Measurements from ENCODE around the gene OR4E1.
A peak's percentile ranks its signal among the peaks of the same experiment; 100 is the strongest.
"Not testable (repeated sequence)": the region's sequence is repeated elsewhere in the genome, so short reads cannot be mapped to it uniquely, and the experiment has no call there.

Gene OR4E1

GRCh38 chr14:21673718-21674117, at the start of gene OR4E1:
Gene OR4E1 (minus strand): TSS chr14:21673818. CDS start chr14:21670935, 2,883 bp downstream.
- DNase-seq (ENCODE audit: low spot score): no peak

GRCh38 chr14:21721504-21721903, 47.9 kb upstream of the OR4E1 start:
- no peak for DNase-seq (ENCODE audit: low spot score)

- DNase-seq (ENCODE audit: low spot score): no peak
Observed at GRCh38 chr14:21719841-21720240, 46.2 kb upstream of the OR4E1 start.

- DNase-seq (ENCODE audit: low spot score): no peak
Observed at GRCh38 chr14:21714318-21714929, 40.8 kb upstream of the OR4E1 start.

- no peak for DNase-seq (ENCODE audit: low spot score)
Observed at GRCh38 chr14:21712036-21712435, 38.4 kb upstream of the OR4E1 start.

GRCh38 chr14:21711360-21711961, 37.8 kb upstream of the OR4E1 start:
- DNase-seq (ENCODE audit: low spot score): peak; percentile 43

GRCh38 chr14:21704338-21704737, 30.7 kb upstream of the OR4E1 start:
- no peak for DNase-seq (ENCODE audit: low spot score)

- DNase-seq (ENCODE audit: low spot score): no peak
Observed at GRCh38 chr14:21703357-21704326, 30.0 kb upstream of the OR4E1 start.

- DNase-seq (ENCODE audit: low spot score): no peak
Observed at GRCh38 chr14:21702316-21702715, 28.7 kb upstream of the OR4E1 start.

GRCh38 chr14:21699551-21699950, 25.9 kb upstream of the OR4E1 start:
- no peak for DNase-seq (ENCODE audit: low spot score)

GRCh38 chr14:21698538-21698937, 24.9 kb upstream of the OR4E1 start:
- DNase-seq (ENCODE audit: low spot score): not testable (repeated sequence)

- DNase-seq (ENCODE audit: low spot score): not testable (repeated sequence)
Observed at GRCh38 chr14:21697662-21698061, 24.0 kb upstream of the OR4E1 start.

GRCh38 chr14:21694425-21694824, 20.8 kb upstream of the OR4E1 start:
- no peak for DNase-seq (ENCODE audit: low spot score)

GRCh38 chr14:21686468-21686867, 12.8 kb upstream of the OR4E1 start:
- no peak for DNase-seq (ENCODE audit: low spot score)

GRCh38 chr14:21680072-21680471, 6.5 kb upstream of the OR4E1 start:
- DNase-seq (ENCODE audit: low spot score): no peak

- no peak for DNase-seq (ENCODE audit: low spot score)
Observed at GRCh38 chr14:21675566-21675965, 1.9 kb upstream of the OR4E1 start.

GRCh38 chr14:21672116-21672515, 1.5 kb downstream of the OR4E1 start:
- no peak for DNase-seq (ENCODE audit: low spot score)

- DNase-seq (ENCODE audit: low spot score): no peak
Observed at GRCh38 chr14:21671371-21671770, 2.2 kb downstream of the OR4E1 start.

- DNase-seq (ENCODE audit: low spot score): no peak
Observed at GRCh38 chr14:21669284-21669683, 4.3 kb downstream of the OR4E1 start.

GRCh38 chr14:21668377-21668776, 5.2 kb downstream of the OR4E1 start:
- no peak for DNase-seq (ENCODE audit: low spot score)

- DNase-seq (ENCODE audit: low spot score): no peak
Observed at GRCh38 chr14:21656980-21657379, 16.6 kb downstream of the OR4E1 start.

GRCh38 chr14:21654215-21654614, 19.4 kb downstream of the OR4E1 start:
- DNase-seq (ENCODE audit: low spot score): no peak

GRCh38 chr14:21653331-21653885, 20.2 kb downstream of the OR4E1 start, which contains the start of gene OR4E2:
Gene OR4E2 (plus strand): TSS chr14:21653835. CDS start chr14:21665083, 11,248 bp downstream.
- DNase-seq (ENCODE audit: low spot score): no peak

Measured in Ammon's horn (tissue), 1 donor.